Measurements from ENCODE around the gene LARP7.

DNA sequence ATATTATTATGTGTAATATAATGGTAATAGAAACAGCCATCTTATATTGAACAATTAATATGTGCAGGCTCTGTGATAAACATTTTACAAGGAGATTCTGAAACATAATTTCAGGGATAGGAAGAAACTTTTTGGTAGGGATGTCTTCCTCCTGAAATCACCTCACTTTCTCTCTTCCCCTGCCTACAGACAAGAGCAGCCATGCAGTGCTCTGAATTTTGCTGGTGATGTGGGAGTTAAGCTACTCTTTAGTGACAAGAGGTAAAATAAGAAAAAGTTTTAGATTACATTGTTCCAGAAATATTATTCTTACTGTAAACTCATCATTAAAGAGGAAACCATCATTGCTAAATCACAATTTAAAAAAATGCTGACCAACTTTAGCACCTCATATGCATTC is 36.1 kb downstream of the LARP7 start:
- TF ChIP-seq PHF8 (conservative IDR thresholded peaks at IDR 0.05; ENCODE audit: low read depth, low read length) (no peak), SRF (IDR thresholded peaks at IDR 0.05; ENCODE audit: low read depth, low read length) (no peak), EP300 (IDR thresholded peaks at IDR 0.05; ENCODE audit: borderline replicate concordance in 1 of 2, low read depth in 2 of 2, low read length in 2 of 2) (no peak), TAF1 (IDR thresholded peaks at IDR 0.05; ENCODE audit: low read depth, low read length) (no peak), YY1 (IDR thresholded peaks at IDR 0.05; ENCODE audit: low read depth, low read length) (no peak), POLR2A (IDR thresholded peaks at IDR 0.05; ENCODE audit: control extremely low read depth in 1 of 2, low read depth in 2 of 2, low read length in 2 of 2) (no peak), MAX (IDR thresholded peaks at IDR 0.05) (no peak), EZH2 (IDR thresholded peaks at IDR 0.05; ENCODE audit: low read depth, low read length, severe bottlenecking) (no peak), EGR1 (IDR thresholded peaks at IDR 0.05; ENCODE audit: borderline replicate concordance, low read depth, low read length) (no peak), CEBPB (IDR thresholded peaks at IDR 0.05; ENCODE audit: low read depth, low read length) (no peak), SP4 (IDR thresholded peaks at IDR 0.05; ENCODE audit: low read length) (no peak), FOSL1 (IDR thresholded peaks at IDR 0.05; ENCODE audit: insufficient read depth, low read depth, low read length) (no peak), HDAC6 (IDR thresholded peaks at IDR 0.05; ENCODE audit: low read depth, low read length) (no peak)
- TF ChIP-seq, protein P1, sequence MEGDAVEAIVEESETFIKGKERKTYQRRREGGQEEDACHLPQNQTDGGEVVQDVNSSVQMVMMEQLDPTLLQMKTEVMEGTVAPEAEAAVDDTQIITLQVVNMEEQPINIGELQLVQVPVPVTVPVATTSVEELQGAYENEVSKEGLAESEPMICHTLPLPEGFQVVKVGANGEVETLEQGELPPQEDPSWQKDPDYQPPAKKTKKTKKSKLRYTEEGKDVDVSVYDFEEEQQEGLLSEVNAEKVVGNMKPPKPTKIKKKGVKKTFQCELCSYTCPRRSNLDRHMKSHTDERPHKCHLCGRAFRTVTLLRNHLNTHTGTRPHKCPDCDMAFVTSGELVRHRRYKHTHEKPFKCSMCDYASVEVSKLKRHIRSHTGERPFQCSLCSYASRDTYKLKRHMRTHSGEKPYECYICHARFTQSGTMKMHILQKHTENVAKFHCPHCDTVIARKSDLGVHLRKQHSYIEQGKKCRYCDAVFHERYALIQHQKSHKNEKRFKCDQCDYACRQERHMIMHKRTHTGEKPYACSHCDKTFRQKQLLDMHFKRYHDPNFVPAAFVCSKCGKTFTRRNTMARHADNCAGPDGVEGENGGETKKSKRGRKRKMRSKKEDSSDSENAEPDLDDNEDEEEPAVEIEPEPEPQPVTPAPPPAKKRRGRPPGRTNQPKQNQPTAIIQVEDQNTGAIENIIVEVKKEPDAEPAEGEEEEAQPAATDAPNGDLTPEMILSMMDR (IDR thresholded peaks at IDR 0.05; ENCODE audit: control extremely low read depth in 1 of 3, insufficient read depth in 1 of 3, low read depth in 1 of 3, low read length in 3 of 3) = no peak

All from H1 (cell line).